Pons (tissue), 1 donor: ENCODE data around the gene MYO1F.
"Not testable (repeated sequence)": the region's sequence is repeated elsewhere in the genome, so short reads cannot be mapped to it uniquely, and the experiment has no call there.

Experiments used
- DNase-seq: peaks from one replicate; pipeline ENCODE4 v3.0.0-alpha.2; 2016; ENCODE audit warnings: low spot score

MYO1F gene

DNA sequence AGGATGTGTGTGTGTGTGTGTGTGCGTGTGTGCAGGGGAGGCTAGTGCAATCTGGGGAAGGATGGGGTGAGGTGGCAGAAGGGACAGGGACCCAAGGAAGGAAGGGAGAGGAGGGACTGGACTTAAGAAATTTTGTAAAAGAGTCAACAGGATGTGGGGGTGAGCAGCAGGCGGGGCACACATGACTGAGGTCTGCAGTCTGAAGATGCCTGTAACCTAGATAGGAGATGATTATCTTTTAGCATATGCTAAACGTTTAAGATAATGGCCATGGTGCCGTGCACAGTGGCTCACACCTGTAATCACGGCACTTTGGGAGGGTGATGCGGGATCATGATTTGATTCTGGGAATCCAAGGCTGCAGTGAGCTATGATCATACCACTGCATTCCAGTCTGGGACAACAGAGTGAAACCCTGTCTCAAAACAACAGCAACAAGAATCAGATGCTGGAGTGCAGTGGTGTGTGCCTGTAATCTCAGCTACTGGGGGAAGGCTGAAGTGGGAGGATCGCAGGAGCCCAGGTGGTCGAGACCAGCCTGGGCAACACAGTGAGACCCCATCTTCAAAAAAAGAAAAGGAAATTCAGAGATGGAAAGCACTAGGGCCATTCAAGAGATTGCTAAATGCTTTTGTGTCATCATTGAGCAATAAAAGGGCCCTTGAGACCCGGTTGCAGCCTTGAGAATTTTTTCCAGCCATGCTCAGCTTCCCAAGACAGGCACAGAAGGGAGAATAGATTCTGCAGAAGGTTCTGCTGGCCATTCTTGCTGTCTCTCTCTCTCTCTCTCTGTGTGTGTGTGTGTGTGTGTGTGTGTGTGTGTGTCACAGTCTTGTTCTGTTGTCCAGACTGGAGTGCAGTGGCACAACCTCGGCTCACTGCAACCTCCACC, 59.4 kb downstream of the MYO1F start:
- DNase-seq = no peak

DNA sequence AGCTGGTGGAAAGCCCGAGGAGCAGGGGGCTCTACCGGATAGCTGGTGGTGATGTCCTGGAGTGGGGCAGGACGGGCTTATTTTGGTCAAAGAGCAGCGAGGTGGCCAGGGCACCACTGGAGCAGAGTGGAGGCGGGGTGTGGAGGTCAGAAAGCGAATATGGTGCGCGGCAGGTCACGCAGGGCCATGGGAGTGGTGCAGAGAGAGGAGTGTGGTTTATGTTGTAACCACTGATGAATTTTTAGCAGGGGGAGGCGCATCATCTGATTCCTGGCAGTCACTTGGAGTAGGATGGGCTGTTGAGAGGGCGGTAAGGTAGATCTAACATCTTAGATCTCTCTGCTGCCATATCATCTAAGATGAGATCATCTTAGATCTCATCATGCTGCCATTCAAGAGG, 61.9 kb downstream of the MYO1F start:
- no peak for DNase-seq

DNA sequence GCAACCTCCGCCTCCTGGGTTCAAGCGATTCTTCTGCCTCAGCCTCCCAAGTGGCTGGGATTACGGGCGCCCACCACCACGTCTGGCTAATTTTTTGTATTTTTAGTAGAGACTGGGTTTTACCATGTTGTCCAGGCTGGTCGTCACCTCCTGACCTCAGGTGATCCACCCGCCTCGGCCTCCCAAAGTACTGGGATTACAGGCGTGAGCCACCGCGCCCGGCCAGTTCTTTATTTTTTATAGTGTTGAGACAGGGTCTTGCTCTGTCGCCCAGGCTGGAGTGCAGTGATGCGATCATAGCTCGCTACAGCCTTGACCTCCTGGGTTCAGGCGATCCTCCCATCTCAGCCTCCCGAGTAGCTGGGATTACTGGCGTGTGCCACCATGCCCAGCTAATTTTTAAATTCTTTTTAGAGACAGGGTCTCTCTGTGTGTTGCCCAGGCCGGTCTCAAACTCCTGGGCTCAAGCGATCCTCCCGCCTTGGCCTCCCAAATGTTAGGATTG, 62.7 kb downstream of the MYO1F start:
- not testable (repeated sequence) for DNase-seq

DNA sequence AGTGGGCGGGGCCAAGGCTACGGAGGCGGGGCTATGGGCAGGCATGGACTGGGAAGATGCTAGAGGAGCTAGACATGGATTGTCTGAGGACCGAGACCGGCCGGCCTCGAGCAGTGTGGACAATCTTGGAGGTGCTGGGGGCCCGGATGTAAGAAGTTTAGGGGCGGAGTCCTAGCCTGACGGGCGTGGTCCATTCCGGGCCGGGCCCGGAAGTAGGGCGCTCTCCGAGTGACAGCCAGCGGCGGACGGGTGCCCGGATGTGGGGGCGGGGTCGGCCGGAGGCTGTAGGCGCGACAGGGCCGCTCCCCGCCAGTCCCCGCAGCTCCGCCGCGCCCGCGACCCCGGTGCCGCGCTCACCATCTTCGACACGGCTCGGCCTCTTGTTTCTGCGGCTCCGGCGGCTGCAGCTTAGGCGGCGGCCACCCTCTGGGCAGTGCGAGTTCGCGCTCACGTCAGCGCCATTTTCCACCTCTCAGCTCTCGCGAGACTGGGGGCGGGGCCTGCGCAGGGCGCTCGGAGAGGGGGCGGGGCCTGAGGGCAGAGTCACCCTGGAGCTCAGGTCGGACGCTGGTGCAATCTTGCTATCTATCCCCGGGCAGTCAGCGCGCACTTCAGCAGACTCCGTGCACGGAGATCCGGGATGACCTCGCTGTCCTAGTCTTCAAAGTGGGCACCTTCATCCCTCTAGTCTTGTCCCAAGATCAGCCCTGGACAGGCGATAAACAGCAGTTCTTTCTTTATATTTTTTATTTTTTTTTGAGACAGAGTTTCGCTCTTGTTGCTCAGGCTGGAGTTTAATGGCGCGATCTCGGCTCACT, 63.3 kb downstream of the MYO1F start, which contains the start of gene ZNF414:
TSS of gene ZNF414 (minus strand) at position 481 of the 818 bp plus-strand sequence. CDS start at position 360, 121 bp downstream.
- peak; percentile 86 for DNase-seq

DNA sequence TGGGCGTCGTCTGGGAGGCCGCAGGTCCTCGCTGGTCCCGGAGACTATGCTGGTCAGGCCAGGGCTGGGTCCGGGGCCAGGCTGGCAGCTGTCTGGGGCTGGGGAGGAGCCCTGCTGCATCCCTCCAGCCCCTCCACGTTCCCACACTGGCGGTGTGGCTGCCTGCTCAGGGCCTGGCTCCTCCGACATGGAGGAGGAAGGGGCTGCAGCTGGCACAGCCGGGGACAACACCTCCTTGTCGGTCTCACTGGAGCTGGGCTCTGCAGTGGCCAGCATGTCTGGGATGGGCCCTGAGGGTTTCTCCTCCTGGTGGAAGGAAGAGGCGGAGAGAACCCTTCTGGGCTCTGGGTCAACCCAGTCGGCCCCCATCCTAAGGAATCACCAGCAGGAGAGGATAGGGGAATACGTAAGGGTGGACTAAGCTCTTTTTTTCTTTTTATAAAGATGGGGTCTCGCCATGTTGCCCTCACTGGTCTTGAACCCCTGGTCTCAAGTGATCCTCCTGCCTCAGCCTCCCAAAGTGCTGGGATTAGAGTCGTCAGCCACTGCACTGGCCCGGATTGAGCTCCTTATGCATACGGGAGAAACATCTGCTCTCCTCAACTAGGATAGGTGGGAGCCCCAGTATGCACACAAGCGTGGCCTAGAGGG, 64.1 kb downstream of the MYO1F start:
- DNase-seq = no peak

DNA sequence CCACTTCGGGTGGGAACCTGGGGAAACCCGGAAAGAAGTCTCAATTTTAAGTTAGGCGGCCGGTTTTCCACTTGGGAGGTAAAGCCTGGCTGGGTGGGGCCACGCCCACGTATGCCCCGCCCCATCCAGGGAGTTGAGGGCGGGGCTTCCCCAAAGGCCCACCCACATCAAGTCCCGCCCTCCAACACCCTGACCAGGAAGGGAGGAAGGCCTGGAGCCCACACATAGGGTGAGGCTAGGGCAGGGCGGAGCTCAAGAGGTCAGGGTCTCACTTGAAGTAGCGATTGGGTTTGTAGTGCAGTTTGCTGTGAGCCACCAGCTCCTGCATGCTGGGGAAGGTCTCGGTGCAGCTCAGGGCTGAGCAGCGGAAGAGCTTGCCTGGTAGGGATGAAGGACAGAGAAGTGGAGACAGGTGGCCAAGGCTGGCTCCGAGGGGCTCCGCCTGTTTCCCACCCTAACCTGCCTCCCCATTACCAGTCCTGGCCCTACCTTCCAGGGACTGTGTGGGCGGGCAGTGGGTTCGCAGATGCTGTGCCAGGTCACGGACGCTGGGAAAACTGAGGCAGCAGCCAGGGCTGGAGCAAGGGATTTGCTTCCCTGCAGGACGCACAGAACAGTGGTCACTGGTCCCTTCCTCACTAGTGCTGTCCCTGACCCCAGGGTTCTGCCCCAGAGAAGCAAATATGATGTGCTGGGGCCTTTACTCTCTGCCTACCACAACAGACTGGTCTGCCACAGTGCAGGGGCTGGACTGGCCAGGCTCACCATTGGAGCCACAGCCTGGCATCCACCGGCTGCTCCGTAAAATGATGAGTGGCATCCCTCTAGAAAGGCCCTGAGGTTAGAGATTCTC, 64.9 kb downstream of the MYO1F start:
- DNase-seq = no peak

DNA sequence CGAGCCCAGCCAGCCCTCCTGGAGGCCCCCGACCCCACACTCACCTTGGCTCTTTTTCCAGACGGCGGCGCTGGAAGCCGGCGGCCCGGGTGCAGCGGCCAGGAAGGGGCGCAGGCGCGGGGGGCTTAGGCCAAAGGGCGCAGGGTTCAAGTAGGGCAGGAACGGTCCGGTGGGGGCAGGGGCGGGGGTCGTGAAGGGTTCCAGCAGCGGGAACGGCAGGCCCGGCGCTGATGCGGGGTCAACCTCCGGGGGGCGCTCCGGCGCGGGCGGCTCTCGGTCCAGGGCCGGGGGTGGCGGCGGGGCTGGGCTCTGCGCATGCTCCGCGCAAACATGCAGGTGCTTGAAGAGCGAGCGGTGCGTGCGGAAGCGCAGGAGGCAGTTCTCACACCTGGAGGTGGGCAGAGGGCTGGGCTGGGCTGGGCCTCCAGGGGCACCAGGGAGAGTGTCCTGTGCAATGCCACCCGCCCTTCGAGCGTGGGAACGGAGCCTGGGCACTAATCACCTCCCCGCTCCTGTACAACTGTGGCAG, 65.6 kb downstream of the MYO1F start:
- DNase-seq = no peak

DNA sequence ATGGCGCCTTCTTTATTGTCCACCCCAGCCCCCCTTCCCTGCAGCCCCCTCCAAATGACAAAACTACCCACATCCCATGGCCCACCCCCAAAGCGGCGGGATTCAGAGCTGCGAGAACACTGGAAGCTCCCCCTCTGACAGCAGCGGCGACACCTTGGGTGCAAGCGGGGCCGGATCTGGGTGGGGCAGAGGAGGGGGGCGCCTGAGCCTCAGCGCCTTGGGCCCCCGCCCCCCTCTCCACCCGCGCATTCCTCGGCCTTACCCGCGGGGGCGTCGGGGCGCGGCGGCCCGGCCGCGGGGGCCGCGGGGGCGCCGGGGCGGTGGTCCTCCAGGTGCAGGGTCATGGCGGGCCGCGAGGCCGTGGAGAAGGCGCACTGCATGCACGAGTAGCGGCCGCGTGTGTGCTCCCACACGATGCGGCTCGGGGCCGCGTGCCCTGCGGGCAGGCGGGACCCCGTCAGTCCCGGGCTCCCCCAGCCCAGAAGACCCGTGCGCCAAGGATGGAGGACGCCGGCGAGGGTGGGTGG, 66.6 kb downstream of the MYO1F start:
- no peak for DNase-seq

DNA sequence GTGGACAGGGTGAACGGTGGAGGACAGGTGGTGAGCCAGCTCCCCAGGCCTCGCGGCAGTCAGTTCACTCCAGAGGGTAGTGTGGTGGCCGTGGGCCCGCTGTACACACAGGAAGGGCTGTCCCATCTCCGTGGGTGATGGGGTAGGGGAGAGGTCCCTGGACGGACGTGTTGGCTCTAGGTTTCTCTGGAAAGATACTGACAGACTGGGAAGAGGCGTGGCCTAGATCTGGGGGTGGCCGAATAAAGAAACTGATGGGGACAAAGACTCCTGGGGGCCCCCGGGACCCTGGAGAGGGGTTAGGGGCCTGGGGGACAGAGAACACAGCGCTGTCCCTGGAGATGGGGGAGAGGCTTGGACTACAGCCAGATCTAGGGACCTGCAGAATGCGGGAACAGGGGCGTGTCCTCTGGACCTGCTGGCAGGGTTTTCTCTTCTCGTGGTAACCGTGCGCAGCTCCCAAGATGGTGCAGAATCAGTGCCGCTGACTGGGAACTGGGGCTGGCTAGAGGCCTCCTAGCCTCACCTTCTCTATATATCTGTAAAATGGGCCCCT, 70.8 kb downstream of the MYO1F start:
- DNase-seq = no peak

DNA sequence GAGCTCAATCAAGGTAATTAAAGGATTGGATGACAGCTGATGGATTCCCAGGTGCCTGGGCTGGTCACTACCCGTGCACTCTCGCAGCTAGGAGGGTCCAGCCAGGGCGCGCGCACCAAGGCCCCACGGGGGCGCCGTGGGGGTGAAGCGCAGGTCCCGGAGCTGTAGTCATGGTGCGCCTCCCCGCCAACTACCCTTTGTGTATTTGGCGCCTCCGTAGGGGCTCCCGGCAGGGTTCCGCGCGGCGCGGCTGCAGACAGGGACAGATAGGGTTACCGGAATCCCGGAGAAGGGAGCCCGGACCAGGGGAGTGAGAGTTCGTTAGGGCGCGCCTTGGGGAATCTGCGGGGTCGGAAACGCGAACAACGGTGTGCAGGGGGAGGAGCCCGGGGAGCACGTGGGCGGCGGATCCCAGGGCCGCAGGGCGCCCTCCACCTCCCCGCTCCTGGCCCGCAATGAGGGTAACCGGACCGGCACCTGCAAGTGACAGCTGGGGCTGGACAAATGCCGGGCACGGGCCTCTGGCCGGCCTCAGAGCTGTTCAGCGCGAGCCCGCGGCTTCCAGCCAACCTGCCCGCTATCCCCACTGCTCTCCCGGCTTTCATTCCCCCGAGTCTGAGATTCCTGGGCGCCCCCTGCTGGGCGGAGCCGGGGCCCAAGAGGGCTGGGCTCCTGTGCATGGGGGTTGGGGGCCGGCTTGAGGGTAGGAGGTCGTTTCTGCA, 71.4 kb downstream of the MYO1F start:
- peak; percentile 72 for DNase-seq

DNA sequence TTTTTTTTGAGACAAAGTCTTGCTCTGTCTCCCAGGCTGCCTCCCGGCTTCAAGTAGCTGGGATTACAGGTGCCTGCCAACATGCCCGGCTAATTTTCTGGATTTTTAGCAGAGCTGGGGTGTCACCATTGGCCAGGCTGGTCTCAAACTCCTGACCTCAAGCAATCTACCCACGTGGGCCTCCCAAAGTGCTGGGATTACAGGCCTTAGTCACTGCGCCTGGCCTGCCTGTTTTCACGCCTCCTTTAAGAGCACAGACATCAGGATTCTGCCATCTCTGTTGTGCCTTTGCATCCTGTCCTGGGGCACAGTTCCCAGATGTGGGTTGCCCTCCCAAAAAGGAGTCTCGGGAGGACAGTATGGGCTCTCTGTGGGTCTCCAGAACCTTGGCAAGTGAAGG, 72.3 kb downstream of the MYO1F start:
- DNase-seq = no peak

DNA sequence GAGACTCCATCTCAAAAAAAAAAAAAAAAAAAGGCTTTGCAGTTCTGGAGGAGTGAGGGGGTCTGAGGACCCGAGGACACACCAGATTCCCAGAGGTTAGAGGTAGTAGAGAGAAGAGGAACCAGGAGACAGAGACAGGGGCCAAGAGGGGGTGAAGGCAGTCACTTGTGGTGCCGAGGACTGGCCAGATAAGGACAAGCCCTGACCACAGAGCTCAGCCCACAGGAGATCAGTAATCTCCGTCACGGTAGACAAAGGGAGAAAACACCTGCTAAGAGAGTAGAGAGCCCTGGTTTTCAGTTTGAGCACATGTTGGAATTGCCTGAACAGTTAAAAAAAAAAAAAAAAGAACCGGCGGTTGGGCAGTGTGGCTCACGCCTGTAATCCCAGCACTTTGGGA, 73.1 kb downstream of the MYO1F start:
- no peak for DNase-seq

DNA sequence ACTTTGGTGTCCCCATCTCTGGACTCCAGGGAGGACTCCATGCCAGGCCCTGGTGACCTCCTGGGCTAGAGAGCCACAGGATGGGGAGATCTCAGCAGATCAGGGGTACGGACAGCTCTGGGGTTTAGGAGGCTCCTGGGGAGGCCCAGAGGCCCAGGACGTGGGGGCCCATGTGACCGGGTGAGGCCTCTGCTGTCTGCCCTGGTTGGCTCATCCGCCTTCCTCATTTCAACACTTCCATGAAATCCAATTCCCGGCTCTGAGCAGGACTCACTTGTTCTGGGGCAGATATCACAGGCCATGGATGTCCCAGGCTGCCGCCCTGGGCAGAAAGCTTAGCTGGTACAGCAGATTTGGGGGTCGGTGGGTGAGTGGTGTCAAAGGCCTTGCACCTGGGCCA, 73.7 kb downstream of the MYO1F start:
- DNase-seq = no peak

DNA sequence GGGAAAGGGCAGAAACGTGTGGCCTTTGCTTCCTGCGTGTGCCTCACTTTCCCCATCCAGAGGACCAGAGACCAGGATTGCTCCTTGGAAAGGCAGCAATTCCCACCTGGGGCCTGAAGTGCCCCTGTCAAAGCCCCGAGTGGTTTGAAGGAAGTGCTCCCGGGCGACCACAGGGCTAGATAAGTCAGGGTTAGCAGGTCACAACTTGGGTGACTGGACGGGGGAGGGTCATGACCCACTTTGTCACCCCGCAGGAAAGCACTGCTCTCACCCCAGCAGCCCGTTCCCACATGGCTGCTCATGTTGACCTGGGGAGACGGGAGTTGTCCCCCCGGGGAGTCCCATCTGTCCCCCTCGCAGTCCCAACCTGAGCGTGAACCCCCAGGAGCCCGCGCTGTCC, 75.3 kb downstream of the MYO1F start:
- DNase-seq = no peak

DNA sequence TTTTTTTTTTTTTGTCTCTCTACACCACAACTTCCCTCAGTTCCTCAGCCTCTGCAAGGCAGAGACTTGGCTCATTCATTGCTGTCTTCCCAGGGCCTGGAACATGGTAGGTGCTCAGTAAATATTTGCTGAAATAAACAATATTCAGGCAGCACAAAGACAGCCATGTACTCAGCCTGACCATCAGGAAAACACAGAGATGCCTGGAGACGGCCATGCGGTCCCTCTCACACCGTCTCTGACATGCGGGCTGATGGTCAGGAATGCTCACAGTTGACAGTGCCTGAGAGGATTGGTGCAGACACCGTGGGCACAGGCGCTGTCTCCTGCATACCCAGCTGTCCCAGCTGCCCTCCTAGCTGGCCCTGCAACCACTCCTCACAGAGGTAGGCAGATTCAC, 75.7 kb downstream of the MYO1F start:
- no peak for DNase-seq

DNA sequence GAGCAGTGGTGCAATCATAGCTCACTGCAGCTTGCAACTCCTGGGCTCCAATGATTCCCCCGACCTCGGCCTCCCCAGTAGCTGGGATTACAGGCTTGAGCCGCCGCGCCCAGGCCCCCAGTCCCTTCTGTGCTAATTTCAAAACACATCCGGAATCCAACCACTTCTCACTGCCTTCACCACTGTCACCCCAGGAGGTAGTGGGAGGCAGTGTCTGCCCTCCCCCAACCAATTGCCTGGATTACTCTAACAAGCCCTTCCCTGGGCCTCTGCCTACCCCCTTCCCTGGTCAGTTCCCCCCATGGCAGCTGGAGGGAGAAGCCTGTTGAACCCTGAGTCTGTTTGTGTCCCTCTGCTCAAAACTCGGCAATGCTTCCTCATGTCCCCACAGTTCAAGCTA, 77.1 kb downstream of the MYO1F start:
- DNase-seq = peak; percentile 35

DNA sequence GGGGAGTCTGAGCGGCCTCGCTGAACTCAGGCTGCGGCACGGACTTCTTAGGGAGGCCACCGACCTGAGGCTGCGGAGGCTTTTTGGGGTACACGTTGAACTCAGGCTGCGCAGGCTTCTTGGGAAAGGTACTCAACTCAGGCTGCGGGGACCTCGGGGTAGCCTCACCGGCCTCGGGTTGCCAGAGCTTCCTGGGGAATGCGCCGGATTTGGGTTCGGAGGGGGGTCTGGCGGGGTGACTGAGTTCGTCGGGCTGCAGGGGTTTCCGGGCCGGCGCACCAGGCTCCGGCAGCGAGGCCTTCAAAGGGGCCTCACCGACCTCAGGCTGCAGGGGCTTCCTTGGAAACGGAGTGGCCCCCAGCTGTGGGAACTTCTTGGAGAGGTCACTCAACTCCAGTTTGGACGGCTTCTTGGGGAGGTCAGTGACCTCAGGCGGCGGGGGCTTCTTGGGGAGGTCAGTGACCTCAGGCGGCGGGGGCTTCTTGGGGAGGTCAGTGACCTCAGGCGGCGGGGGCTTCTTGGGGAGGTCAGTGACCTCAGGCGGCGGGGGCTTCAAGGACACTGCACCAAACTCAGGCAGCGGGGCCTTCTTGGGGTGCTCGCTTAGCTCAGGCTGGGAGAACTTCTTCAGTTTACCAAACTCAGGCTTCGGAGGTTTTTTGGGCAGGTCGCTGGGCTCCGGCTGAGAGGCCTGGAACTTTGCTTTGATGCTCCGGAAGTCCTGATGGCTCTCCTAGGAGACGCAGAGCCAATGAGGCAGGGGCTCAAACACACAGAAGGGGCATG, 78.0 kb downstream of the MYO1F start:
- no peak for DNase-seq

DNA sequence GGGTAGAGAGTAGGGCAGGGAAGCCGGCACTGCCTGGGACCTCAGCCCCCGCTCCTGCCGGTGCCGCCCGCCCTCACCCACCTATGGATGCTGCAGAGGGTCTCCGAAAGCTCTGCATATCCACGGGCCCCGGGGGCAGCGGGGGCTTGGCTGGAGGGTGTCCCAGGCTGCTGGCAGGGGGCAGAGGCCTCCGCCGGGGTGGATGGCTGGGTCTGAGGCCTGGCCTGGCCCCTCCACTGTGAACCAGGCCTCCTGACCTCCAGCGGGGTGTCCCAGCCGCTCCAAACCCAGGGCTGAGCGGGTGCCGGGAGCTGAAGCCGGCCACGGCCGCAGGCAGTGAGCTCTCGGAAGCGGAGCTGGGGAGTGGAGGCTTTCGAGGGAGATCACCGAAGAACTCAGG, 78.9 kb downstream of the MYO1F start:
- DNase-seq = no peak

DNA sequence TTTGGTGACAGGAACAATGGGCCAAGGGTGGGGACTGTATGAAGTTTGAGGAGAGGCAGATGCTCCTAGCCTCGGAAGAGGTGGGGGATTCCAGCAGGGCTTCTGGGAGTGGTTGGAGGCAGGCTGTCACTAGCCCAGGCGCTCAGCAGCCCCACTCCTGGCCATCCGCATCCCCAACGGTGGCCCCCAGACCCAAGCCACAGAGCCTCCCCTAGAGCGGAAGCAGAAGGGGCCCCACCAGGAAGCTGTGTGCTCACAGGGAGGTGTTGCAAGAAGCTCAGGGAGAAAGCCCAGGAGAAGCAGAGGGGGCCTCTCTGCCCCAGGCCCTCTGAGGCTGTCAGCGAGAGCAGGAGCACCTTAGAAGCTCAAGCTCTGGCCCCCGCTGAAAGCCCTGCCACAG, 83.1 kb downstream of the MYO1F start:
- DNase-seq = no peak
